ENCODE measurements around the gene STUM.

The STUM gene

DNA sequence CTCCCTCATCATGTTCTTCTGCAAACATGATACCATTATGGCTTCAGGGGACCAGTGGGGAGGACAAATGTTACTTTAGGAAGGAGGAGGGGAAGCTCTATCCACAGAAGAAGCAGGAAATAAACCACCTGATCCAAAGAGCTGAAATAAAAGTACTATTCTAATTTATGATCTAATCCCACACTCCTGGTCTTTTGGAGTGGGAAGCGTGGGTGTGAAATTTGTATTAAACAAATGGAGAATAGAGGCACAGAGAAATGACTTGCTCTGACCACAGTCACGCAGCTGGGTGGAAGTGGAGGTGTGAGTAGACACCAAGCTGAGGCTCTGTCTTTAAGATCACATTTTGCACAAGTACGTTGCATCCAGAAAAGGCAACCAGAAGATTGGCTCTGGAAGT lies 14.5 kb upstream of the STUM start:
- H3K4me3 ChIP-seq (ENCODE audit: low read depth, low read length), result no peak overlapping the region
- no peak overlapping the region for H3K27ac ChIP-seq (ENCODE audit: low read depth, low read length)
- H3K23ac ChIP-seq (ENCODE audit: low read length), result no peak overlapping the region
- H2BK5ac ChIP-seq (ENCODE audit: low read depth, low read length, poor library complexity), result no peak overlapping the region
- no CpG with 5 or more reads among the region's 3 CpGs for WGBS (ENCODE audit: extremely low coverage, insufficient coverage, insufficient read length)
- no peak overlapping the region for H2BK120ac ChIP-seq (ENCODE audit: insufficient read depth, low read length, poor library complexity)
- H2AK5ac ChIP-seq (ENCODE audit: low read length), result no peak overlapping the region
- H2AFZ ChIP-seq (ENCODE audit: insufficient read depth, low read length, poor library complexity), result no peak overlapping the region
- H3K4me2 ChIP-seq (ENCODE audit: low read length), result no peak overlapping the region
- no peak overlapping the region for H3K9ac ChIP-seq (ENCODE audit: low read length)
- H3K14ac ChIP-seq (ENCODE audit: low read length), result no peak overlapping the region
- H3K27me3 ChIP-seq (ENCODE audit: insufficient read depth, low read length), result no peaks in the 10 kb centered on the region
- no peak overlapping the region for H4K91ac ChIP-seq (ENCODE audit: low read depth, low read length)
- no peak overlapping the region for H2BK12ac ChIP-seq (ENCODE audit: low read length)
- H3K79me2 ChIP-seq (ENCODE audit: control insufficient read depth, insufficient read depth, low read length, poor library complexity), result no peaks in the 10 kb centered on the region
- no peak overlapping the region for H4K8ac ChIP-seq (ENCODE audit: low read depth, low read length)
- H3K4me1 ChIP-seq (ENCODE audit: control insufficient read depth in 1 of 2, insufficient read depth in 2 of 2, low read length in 2 of 2), result peaks cover 0 to 2% of the 10 kb centered on the region in 2 experiments
- no peaks in the 10 kb centered on the region for H3K9me3 ChIP-seq (ENCODE audit: insufficient read depth, low read depth, low read length)
- DNase-seq, result no peak
- H4K12ac ChIP-seq (ENCODE audit: low read depth, low read length), result no peak overlapping the region
- H3K4ac ChIP-seq (ENCODE audit: low read depth, low read length), result no peak overlapping the region
- H3K18ac ChIP-seq (ENCODE audit: low read length), result no peak overlapping the region
- H3K36me3 ChIP-seq (ENCODE audit: control insufficient read depth in 1 of 2, insufficient read depth in 2 of 2, low read length in 2 of 2), result no peaks in the 10 kb centered on the region
- no peaks in the 10 kb centered on the region for H3K79me1 ChIP-seq (ENCODE audit: low read length)

DNA sequence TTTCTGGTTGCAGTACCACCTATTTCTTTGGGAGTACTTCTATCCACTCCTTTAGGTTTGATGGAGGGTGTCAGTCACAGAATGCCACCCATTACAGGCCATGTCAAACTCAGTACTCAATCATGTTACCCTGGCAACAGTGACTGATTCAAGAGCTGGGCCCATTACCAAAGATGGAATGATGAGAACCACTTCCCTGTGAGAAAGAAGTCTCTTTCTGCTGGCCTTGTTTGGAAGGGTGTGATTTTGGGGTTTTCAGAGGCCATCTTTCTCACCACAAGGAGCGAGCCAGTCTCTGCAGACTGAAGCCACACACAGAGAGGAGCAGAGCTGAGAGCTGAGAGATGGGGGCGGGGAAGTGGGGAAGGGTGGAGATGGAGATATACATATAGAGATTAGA lies 13.9 kb upstream of the STUM start:
- no peak overlapping the region for H3K9ac ChIP-seq (ENCODE audit: low read length)
- H3K4me2 ChIP-seq (ENCODE audit: low read length), result no peak overlapping the region
- H2BK12ac ChIP-seq (ENCODE audit: low read length), result no peak overlapping the region
- no peak overlapping the region for H3K23ac ChIP-seq (ENCODE audit: low read length)
- peaks cover 0 to 2% of the 10 kb centered on the region in 2 experiments for H3K4me1 ChIP-seq (ENCODE audit: control insufficient read depth in 1 of 2, insufficient read depth in 2 of 2, low read length in 2 of 2)
- no peak overlapping the region for H4K8ac ChIP-seq (ENCODE audit: low read depth, low read length)
- no peaks in the 10 kb centered on the region for H3K9me3 ChIP-seq (ENCODE audit: insufficient read depth, low read depth, low read length)
- H2AK5ac ChIP-seq (ENCODE audit: low read length), result no peak overlapping the region
- H3K79me1 ChIP-seq (ENCODE audit: low read length), result no peaks in the 10 kb centered on the region
- no peak overlapping the region for H3K4me3 ChIP-seq (ENCODE audit: low read depth, low read length)
- no peak overlapping the region for H2BK120ac ChIP-seq (ENCODE audit: insufficient read depth, low read length, poor library complexity)
- no peaks in the 10 kb centered on the region for H3K36me3 ChIP-seq (ENCODE audit: control insufficient read depth in 1 of 2, insufficient read depth in 2 of 2, low read length in 2 of 2)
- H3K18ac ChIP-seq (ENCODE audit: low read length), result no peak overlapping the region
- no peak overlapping the region for H2AFZ ChIP-seq (ENCODE audit: insufficient read depth, low read length, poor library complexity)
- no peak overlapping the region for H2BK5ac ChIP-seq (ENCODE audit: low read depth, low read length, poor library complexity)
- no peak overlapping the region for H4K91ac ChIP-seq (ENCODE audit: low read depth, low read length)
- no CpG with 5 or more reads among the region's 2 CpGs for WGBS (ENCODE audit: extremely low coverage, insufficient coverage, insufficient read length)
- H3K27me3 ChIP-seq (ENCODE audit: insufficient read depth, low read length), result no peaks in the 10 kb centered on the region
- H3K27ac ChIP-seq (ENCODE audit: low read depth, low read length), result no peak overlapping the region
- no peak overlapping the region for H4K12ac ChIP-seq (ENCODE audit: low read depth, low read length)
- H3K79me2 ChIP-seq (ENCODE audit: control insufficient read depth, insufficient read depth, low read length, poor library complexity), result no peaks in the 10 kb centered on the region
- DNase-seq, result no peak
- no peak overlapping the region for H3K4ac ChIP-seq (ENCODE audit: low read depth, low read length)
- H3K14ac ChIP-seq (ENCODE audit: low read length), result no peak overlapping the region

- no peak overlapping the region for H2AFZ ChIP-seq (ENCODE audit: insufficient read depth, low read length, poor library complexity)
- H4K8ac ChIP-seq (ENCODE audit: low read depth, low read length), result no peak overlapping the region
- H4K91ac ChIP-seq (ENCODE audit: low read depth, low read length), result no peak overlapping the region
- H2BK12ac ChIP-seq (ENCODE audit: low read length), result no peak overlapping the region
- H3K4me2 ChIP-seq (ENCODE audit: low read length), result no peak overlapping the region
- no peak overlapping the region for H4K12ac ChIP-seq (ENCODE audit: low read depth, low read length)
- no peaks in the 10 kb centered on the region for H3K9me3 ChIP-seq (ENCODE audit: insufficient read depth, low read depth, low read length)
- no peaks in the 10 kb centered on the region for H3K79me2 ChIP-seq (ENCODE audit: control insufficient read depth, insufficient read depth, low read length, poor library complexity)
- no peak overlapping the region for H3K23ac ChIP-seq (ENCODE audit: low read length)
- no peaks in the 10 kb centered on the region for H3K27me3 ChIP-seq (ENCODE audit: insufficient read depth, low read length)
- H2BK5ac ChIP-seq (ENCODE audit: low read depth, low read length, poor library complexity), result no peak overlapping the region
- no peaks in the 10 kb centered on the region for H3K36me3 ChIP-seq (ENCODE audit: control insufficient read depth in 1 of 2, insufficient read depth in 2 of 2, low read length in 2 of 2)
- H3K27ac ChIP-seq (ENCODE audit: low read depth, low read length), result no peak overlapping the region
- no peaks in the 10 kb centered on the region for H3K79me1 ChIP-seq (ENCODE audit: low read length)
- H3K9ac ChIP-seq (ENCODE audit: low read length), result no peak overlapping the region
- peaks cover 0 to 2% of the 10 kb centered on the region in 2 experiments for H3K4me1 ChIP-seq (ENCODE audit: control insufficient read depth in 1 of 2, insufficient read depth in 2 of 2, low read length in 2 of 2)
- H3K4me3 ChIP-seq (ENCODE audit: low read depth, low read length), result no peak overlapping the region
- no peak overlapping the region for H3K18ac ChIP-seq (ENCODE audit: low read length)
- H3K4ac ChIP-seq (ENCODE audit: low read depth, low read length), result no peak overlapping the region
- H2AK5ac ChIP-seq (ENCODE audit: low read length), result no peak overlapping the region
- no peak overlapping the region for H2BK120ac ChIP-seq (ENCODE audit: insufficient read depth, low read length, poor library complexity)
- DNase-seq, result no peak
- no peak overlapping the region for H3K14ac ChIP-seq (ENCODE audit: low read length)
- WGBS (ENCODE audit: extremely low coverage, insufficient coverage, insufficient read length), result no CpG with 5 or more reads among the region's 9 CpGs
Observed at GRCh38 chr1:226535666-226536065, 12.9 kb upstream of the STUM start.

- Histone ChIP-seq H3K27me3 (ENCODE audit: insufficient read depth, low read length) (no peaks in the 10 kb centered on the region), H4K8ac (ENCODE audit: low read depth, low read length) (no peak overlapping the region), H2BK120ac (ENCODE audit: insufficient read depth, low read length, poor library complexity) (no peak overlapping the region), H4K91ac (ENCODE audit: low read depth, low read length) (no peak overlapping the region), H3K9ac (ENCODE audit: low read length) (no peak overlapping the region), H2BK12ac (ENCODE audit: low read length) (no peak overlapping the region), H3K4me3 (ENCODE audit: low read depth, low read length) (no peak overlapping the region), H3K18ac (ENCODE audit: low read length) (no peak overlapping the region), H3K27ac (ENCODE audit: low read depth, low read length) (no peak overlapping the region), H3K23ac (ENCODE audit: low read length) (no peak overlapping the region), H2AFZ (ENCODE audit: insufficient read depth, low read length, poor library complexity) (no peak overlapping the region), H3K79me1 (ENCODE audit: low read length) (no peaks in the 10 kb centered on the region), H3K9me3 (ENCODE audit: insufficient read depth, low read depth, low read length) (no peaks in the 10 kb centered on the region), H2BK5ac (ENCODE audit: low read depth, low read length, poor library complexity) (no peak overlapping the region), H3K4me2 (ENCODE audit: low read length) (no peak overlapping the region), H3K79me2 (ENCODE audit: control insufficient read depth, insufficient read depth, low read length, poor library complexity) (no peaks in the 10 kb centered on the region), H3K4ac (ENCODE audit: low read depth, low read length) (no peak overlapping the region), H3K14ac (ENCODE audit: low read length) (no peak overlapping the region), H3K36me3 (ENCODE audit: control insufficient read depth in 1 of 2, insufficient read depth in 2 of 2, low read length in 2 of 2) (no peaks in the 10 kb centered on the region), H2AK5ac (ENCODE audit: low read length) (no peak overlapping the region), H3K4me1 (ENCODE audit: control insufficient read depth in 1 of 2, insufficient read depth in 2 of 2, low read length in 2 of 2) (no peaks in the 10 kb centered on the region), H4K12ac (ENCODE audit: low read depth, low read length) (no peak overlapping the region)
- DNase-seq, result no peak
- WGBS (ENCODE audit: extremely low coverage, insufficient coverage, insufficient read length), result no CpG with 5 or more reads among the region's 4 CpGs
Observed at GRCh38 chr1:226541231-226541630, 7.3 kb upstream of the STUM start.
